OCI-LY1 (cell line): ENCODE results near the gene AFAP1.

ENCODE experiments used
- H2AFZ ChIP-seq: fragments of 200-600 bp; sonication (generic), shearing (Covaris generic); 2 replicates; pipeline ENCODE4 v1.6.0; 2014; ENCODE audit warnings: antibody characterized with exemption, mild to moderate bottlenecking, low read length
- H3F3A ChIP-seq: fragments of 200-600 bp; sonication (generic), shearing (Covaris generic); 2 replicates; pipeline ENCODE4 v1.6.0; 2014; ENCODE audit warnings: mild to moderate bottlenecking, antibody characterized with exemption, low read length, moderate library complexity; ENCODE audit not compliant: insufficient read depth
- H3K27ac ChIP-seq: fragments of 200-600 bp; sonication (generic); 2 replicates; pipeline ENCODE4 v1.5.1; 2014; ENCODE audit warnings: low read length, mixed run types, mild to moderate bottlenecking, low read depth; ENCODE audit not compliant: poor library complexity, severe bottlenecking
- H3K27me3 ChIP-seq: fragments of 200-600 bp; sonication (generic); 2 replicates; pipeline ENCODE4 v1.6.0; 2014; ENCODE audit warnings: antibody characterized with exemption, mild to moderate bottlenecking, low read length, moderate library complexity; ENCODE audit not compliant: insufficient read depth
- H3K36me3 ChIP-seq: fragments of 200-600 bp; sonication (generic); 2 replicates; pipeline ENCODE4 v1.6.1; 2014; ENCODE audit warnings: mild to moderate bottlenecking, antibody characterized with exemption, low read length, moderate library complexity, mixed read lengths; ENCODE audit not compliant: insufficient read depth
- H3K4me1 ChIP-seq: fragments of 200-600 bp; sonication (generic); 2 replicates; pipeline ENCODE4 v1.5.1; 2014; ENCODE audit warnings: mild to moderate bottlenecking, low read length, moderate library complexity; ENCODE audit not compliant: insufficient read depth, severe bottlenecking
- H3K4me2 ChIP-seq: fragments of 200-600 bp; sonication (generic), shearing (Covaris generic); 2 replicates; pipeline ENCODE4 v1.6.1; 2014; ENCODE audit warnings: low read length
- H3K4me3 ChIP-seq: fragments of 200-600 bp; sonication (generic); 2 replicates; pipeline ENCODE4 v1.5.1; 2014; ENCODE audit warnings: low read length, low read depth, mild to moderate bottlenecking, mixed read lengths; ENCODE audit not compliant: poor library complexity, severe bottlenecking
- H3K79me2 ChIP-seq: fragments of 200-600 bp; shearing (Covaris generic); 2 replicates; pipeline ENCODE4 v1.6.1; 2016; ENCODE audit warnings: mixed run types, low read length, mixed read lengths; ENCODE audit not compliant: insufficient read depth
- H3K9ac ChIP-seq: fragments of 200-600 bp; sonication (generic), shearing (Covaris generic); 2 replicates; pipeline ENCODE4 v1.6.1; 2014; ENCODE audit warnings: mild to moderate bottlenecking, low read length, mixed read lengths
- H3K9me2 ChIP-seq: fragments of 200-600 bp; sonication (generic), shearing (Covaris generic); 2 replicates; pipeline ENCODE4 v1.6.1; 2014; ENCODE audit warnings: low read depth, mild to moderate bottlenecking, low read length, mixed read lengths
- H3K9me3 ChIP-seq: fragments of 200-600 bp; shearing (Covaris generic); 2 replicates; pipeline ENCODE4 v1.6.1; 2014; ENCODE audit warnings: low read length, mixed read lengths
- H4K20me1 ChIP-seq: fragments of 200-600 bp; sonication (generic), shearing (Covaris generic); 2 replicates; pipeline ENCODE4 v1.6.0; 2016; ENCODE audit warnings: mild to moderate bottlenecking, low read length; ENCODE audit not compliant: insufficient read depth
- EZH2 ChIP-seq: fragments of 200-600 bp; sonication (generic), shearing (Covaris generic); IDR thresholded peaks from 2 replicates; pipeline ENCODE4 v1.8.0; 2017; ENCODE audit warnings: borderline replicate concordance, mixed run types, mild to moderate bottlenecking, antibody characterized with exemption, low read length, moderate library complexity, mixed read lengths
- TF ChIP-seq, protein P1 (sequence below): fragments of 200-600 bp; sonication (generic), shearing (Covaris generic); IDR thresholded peaks from 2 replicates; pipeline ENCODE4 v1.5.1; 2017; ENCODE audit warnings: mild to moderate bottlenecking, antibody characterized with exemption, low read length, moderate library complexity, mixed read lengths

The AFAP1 gene

DNA sequence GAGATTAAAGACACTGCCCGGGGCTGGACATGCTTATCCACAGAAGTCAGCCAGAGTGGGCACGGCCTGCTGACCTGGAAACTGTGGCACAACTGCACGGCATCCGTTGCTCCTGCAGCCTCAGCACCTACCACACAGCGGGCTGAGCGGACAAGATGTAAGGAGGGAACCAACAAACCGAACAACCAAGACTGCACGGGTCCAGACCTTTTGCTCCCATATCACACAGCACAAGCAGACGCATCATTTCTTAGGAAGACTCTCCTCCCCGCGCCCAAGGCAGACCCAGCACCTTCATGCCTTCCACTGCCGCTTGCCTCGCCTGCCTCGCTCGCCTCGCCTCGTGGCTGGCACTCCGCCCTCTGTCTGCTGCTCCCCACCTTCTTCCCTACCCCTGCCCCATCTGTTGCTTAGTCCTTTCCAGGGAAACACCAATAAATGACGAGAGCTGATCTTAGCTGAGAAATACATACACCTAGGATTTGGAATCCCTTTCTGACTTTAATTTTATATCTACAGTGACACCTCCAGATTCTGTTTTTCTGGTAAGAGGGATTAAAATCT lies 79.0 kb downstream of the AFAP1 start:
- H3K4me1 ChIP-seq: no peaks in the 10 kb centered on the region
- no peaks in the 10 kb centered on the region for H3K27me3 ChIP-seq
- no peaks in the 10 kb centered on the region for H3K9me2 ChIP-seq
- no peaks in the 10 kb centered on the region for H4K20me1 ChIP-seq
- TF ChIP-seq, protein P1, sequence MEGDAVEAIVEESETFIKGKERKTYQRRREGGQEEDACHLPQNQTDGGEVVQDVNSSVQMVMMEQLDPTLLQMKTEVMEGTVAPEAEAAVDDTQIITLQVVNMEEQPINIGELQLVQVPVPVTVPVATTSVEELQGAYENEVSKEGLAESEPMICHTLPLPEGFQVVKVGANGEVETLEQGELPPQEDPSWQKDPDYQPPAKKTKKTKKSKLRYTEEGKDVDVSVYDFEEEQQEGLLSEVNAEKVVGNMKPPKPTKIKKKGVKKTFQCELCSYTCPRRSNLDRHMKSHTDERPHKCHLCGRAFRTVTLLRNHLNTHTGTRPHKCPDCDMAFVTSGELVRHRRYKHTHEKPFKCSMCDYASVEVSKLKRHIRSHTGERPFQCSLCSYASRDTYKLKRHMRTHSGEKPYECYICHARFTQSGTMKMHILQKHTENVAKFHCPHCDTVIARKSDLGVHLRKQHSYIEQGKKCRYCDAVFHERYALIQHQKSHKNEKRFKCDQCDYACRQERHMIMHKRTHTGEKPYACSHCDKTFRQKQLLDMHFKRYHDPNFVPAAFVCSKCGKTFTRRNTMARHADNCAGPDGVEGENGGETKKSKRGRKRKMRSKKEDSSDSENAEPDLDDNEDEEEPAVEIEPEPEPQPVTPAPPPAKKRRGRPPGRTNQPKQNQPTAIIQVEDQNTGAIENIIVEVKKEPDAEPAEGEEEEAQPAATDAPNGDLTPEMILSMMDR: no peak
- no peak for TF ChIP-seq EZH2
- H3K9ac ChIP-seq: no peak overlapping the region
- H3K9me3 ChIP-seq: no peaks in the 10 kb centered on the region
- H3F3A ChIP-seq: no peaks in the 10 kb centered on the region
- no peak overlapping the region for H3K27ac ChIP-seq
- H3K79me2 ChIP-seq: no peaks in the 10 kb centered on the region
- H3K36me3 ChIP-seq: no peaks in the 10 kb centered on the region
- H3K4me2 ChIP-seq: no peak overlapping the region
- no peak overlapping the region for H2AFZ ChIP-seq
- H3K4me3 ChIP-seq: no peak overlapping the region

DNA sequence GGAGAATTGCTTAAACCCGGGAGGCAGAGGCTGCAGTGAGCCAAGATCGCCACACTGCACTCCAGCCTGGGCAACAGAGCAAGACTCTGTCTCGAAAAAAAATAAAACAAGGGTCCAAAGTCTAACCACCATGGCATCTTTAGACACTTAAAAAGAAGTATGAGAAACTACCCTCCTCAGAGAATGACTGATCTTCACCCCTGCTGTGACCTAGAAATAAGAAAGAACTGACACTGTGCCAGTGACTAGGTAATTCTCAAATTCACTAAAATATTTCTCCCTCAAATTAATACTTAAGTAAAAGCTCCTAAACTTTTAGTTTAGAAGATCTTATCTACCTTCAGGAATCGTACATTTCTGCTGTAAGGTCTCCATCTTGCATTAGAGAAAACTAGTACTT lies 80.3 kb downstream of the AFAP1 start:
- no peak overlapping the region for H3K9ac ChIP-seq
- H3K79me2 ChIP-seq: no peaks in the 10 kb centered on the region
- H4K20me1 ChIP-seq: no peaks in the 10 kb centered on the region
- H3K27ac ChIP-seq: no peak overlapping the region
- no peak overlapping the region for H2AFZ ChIP-seq
- H3K4me3 ChIP-seq: no peak overlapping the region
- no peak overlapping the region for H3K4me2 ChIP-seq
- H3F3A ChIP-seq: no peaks in the 10 kb centered on the region
- H3K9me3 ChIP-seq: no peaks in the 10 kb centered on the region
- H3K36me3 ChIP-seq: no peaks in the 10 kb centered on the region
- TF ChIP-seq EZH2: no peak
- TF ChIP-seq, protein P1: no peak
- H3K4me1 ChIP-seq: no peaks in the 10 kb centered on the region
- no peaks in the 10 kb centered on the region for H3K9me2 ChIP-seq
- H3K27me3 ChIP-seq: no peaks in the 10 kb centered on the region

DNA sequence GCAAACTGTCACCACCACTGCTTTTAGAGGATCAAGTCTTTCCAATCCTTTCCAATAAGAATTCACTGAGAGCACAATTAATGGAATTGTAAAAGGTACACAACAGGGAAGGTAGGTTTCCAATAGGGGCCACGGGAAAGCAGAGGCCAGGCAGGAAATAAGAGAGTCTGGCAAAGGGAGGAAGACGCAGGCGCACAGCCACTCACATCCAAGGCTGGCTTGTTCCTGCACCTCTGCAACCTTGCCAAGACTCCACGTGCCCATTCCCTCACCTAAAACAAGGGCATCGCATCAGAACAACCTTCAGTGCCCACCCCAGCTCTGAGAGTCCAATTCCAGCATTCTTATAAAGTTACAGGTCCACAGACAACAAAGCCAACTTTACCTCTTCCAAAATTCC lies 81.2 kb downstream of the AFAP1 start:
- Histone ChIP-seq H3K79me2 (no peaks in the 10 kb centered on the region), H3K4me2 (no peak overlapping the region), H2AFZ (no peak overlapping the region), H3F3A (no peaks in the 10 kb centered on the region), H4K20me1 (no peaks in the 10 kb centered on the region), H3K9me3 (no peaks in the 10 kb centered on the region), H3K4me3 (no peak overlapping the region), H3K9ac (no peak overlapping the region), H3K9me2 (no peaks in the 10 kb centered on the region), H3K27ac (no peak overlapping the region), H3K27me3 (no peaks in the 10 kb centered on the region), H3K36me3 (no peaks in the 10 kb centered on the region), H3K4me1 (no peaks in the 10 kb centered on the region)
- no peak for TF ChIP-seq EZH2
- TF ChIP-seq, protein P1: no peak
